Thyroid gland (tissue), 4 donors: ENCODE measurements around the gene RNF11. TPM values are rescaled to one million over a fixed set of nuclear protein-coding genes. Genes with fewer than 3 reads are reported as not detected.

Experiments
- DNase-seq, 2 donors: peaks; one replicate each; pipeline ENCODE4 v3.0.0-alpha.2; 2019
- H3K27ac ChIP-seq, 3 donors: fragments of 200-600 bp; sonication (generic); 1 replicate in 2 of 3; 2 replicates in 1 of 3; pipeline ENCODE4 v1.5.1; 2016 to 2019; ENCODE audit warnings: mild to moderate bottlenecking in 1 of 3, moderate library complexity in 1 of 3
- H3K27me3 ChIP-seq: fragments of 200-600 bp; sonication (generic); one replicate; pipeline ENCODE4 v1.5.1; 2019
- H3K36me3 ChIP-seq, 2 donors: fragments of 200-600 bp; sonication (generic); one replicate each; pipeline ENCODE4 v1.5.1; 2016 to 2019
- H3K4me1 ChIP-seq, 2 donors: fragments of 200-600 bp; sonication (generic); one replicate each; pipeline ENCODE4 v1.5.1; 2017 to 2019
- H3K4me3 ChIP-seq, 3 donors: fragments of 200-600 bp; sonication (generic); replicated peaks in 1 of 3; 1 replicate in 2 of 3; 2 replicates in 1 of 3; pipeline ENCODE4 v1.5.1; 2016; ENCODE audit warnings: mild to moderate bottlenecking in 1 of 3
- H3K9me3 ChIP-seq: fragments of 200-600 bp; sonication (generic); one replicate; pipeline ENCODE4 v1.5.1; 2017
- POLR2A ChIP-seq, 2 donors: fragments of 450-650 bp; IDR thresholded peaks; one replicate each; pipeline ENCODE4 v1.6.1; 2017; ENCODE audit warnings: antibody characterized with exemption in 2 of 2, mild to moderate bottlenecking in 2 of 2, moderate library complexity in 1 of 2
- WGBS, 2 donors: methylation state at CpG; one replicate each; pipeline ENCODE4 v1.1.5; 2017; 5-methylcytosine and 5-hydroxymethylcytosine counted together
- intact Hi-C: fragments of 100-400 bp; cut with DNase I; formaldehyde crosslinking; loops from one replicate; pipeline ENCODE4 v1.15.1; 2023
- total RNA-seq, 4 donors: library from RNA; depleted of rRNA; stranded (reverse); fragments of >200 nt; gene quantifications; one replicate each; pipeline ENCODE4 v1.2.3, GENCODE V29; 2016
- TF ChIP-seq, protein P1 (sequence below), 6 experiments: fragments of 200-600 bp in 3 of 6; fragments of 450-650 bp in 3 of 6; sonication (generic) in 3 of 6; IDR thresholded peaks; one replicate each; pipeline ENCODE4 v1.5.1; 2016 to 2019; ENCODE audit warnings: antibody characterized with exemption in 6 of 6, mild to moderate bottlenecking in 2 of 6, inconsistent platforms in 1 of 6, moderate library complexity in 1 of 6

The RNF11 gene
- total RNA-seq, 4 donors from 2014 or later: 113 to 134 (median 115) TPM

DNA sequence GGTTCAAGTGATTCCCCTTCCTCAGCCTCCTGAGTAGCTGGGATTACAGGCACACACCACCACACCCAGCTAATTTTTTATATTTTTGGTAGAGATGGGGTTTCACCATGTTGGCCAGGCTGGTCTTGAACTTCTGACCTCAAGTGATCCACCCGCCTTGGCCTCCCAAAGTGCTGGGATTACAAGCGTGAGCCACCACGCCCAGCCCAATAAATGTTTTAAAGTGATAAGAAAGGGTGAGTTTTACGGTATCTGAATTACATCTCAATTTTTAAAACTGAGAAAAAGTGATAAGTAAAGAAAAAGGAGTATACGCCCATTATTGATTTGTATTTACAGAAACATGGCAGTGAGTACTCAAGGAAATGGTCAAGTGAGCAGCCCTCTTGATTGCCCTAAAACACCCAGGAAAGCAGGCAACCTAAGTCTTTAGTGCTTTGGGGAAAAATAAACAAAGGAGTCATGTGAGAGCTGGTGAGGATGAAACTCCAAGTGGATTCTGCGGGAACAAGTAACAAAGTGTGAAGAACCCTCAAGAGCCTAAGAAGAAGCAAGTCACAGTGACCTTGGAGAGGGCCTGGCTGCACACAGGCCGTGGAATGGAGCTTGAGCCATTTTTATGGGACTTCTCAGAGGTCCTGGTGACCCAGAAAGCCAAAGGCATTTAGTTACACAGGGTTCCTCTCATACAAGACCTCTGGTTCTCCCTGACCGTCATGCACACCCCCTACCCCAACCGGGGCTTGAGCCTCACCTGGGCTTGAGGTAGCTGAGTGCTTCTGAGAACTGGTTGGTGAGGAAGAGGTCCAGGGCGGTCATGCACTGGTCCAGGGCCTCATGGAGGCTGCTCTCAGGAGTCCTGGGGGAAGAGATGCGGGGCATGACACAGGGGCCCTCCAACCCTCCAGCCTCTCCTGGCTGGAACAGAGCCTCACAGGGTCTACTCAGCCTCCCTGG, 85.2 kb downstream of the RNF11 start:
- TF ChIP-seq, protein P1, sequence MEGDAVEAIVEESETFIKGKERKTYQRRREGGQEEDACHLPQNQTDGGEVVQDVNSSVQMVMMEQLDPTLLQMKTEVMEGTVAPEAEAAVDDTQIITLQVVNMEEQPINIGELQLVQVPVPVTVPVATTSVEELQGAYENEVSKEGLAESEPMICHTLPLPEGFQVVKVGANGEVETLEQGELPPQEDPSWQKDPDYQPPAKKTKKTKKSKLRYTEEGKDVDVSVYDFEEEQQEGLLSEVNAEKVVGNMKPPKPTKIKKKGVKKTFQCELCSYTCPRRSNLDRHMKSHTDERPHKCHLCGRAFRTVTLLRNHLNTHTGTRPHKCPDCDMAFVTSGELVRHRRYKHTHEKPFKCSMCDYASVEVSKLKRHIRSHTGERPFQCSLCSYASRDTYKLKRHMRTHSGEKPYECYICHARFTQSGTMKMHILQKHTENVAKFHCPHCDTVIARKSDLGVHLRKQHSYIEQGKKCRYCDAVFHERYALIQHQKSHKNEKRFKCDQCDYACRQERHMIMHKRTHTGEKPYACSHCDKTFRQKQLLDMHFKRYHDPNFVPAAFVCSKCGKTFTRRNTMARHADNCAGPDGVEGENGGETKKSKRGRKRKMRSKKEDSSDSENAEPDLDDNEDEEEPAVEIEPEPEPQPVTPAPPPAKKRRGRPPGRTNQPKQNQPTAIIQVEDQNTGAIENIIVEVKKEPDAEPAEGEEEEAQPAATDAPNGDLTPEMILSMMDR (IDR thresholded peaks at IDR 0.05): no peak
- TF ChIP-seq POLR2A (IDR thresholded peaks at IDR 0.05): no peak
- intact Hi-C loops: no loop called here
- DNase-seq: peak; percentile 53 to 67
- peak overlapping the region; percentile 61 to 73 (median 64) for H3K27ac ChIP-seq
- peaks cover 16 to 17% of the 10 kb centered on the region in 2 donors for H3K4me1 ChIP-seq
- H3K9me3 ChIP-seq: no peaks in the 10 kb centered on the region
- WGBS, 2 donors: 70 to 75% methylated on average over 10 to 11 of the region's 11 CpGs
- no peak overlapping the region for H3K4me3 ChIP-seq
- H3K36me3 ChIP-seq: no peaks in the 10 kb centered on the region
- H3K27me3 ChIP-seq: no peaks in the 10 kb centered on the region

- Histone ChIP-seq H3K9me3 (no peaks in the 10 kb centered on the region), H3K27me3 (no peaks in the 10 kb centered on the region), H3K4me1 (peaks cover 16 to 17% of the 10 kb centered on the region in 2 donors), H3K4me3 (no peak overlapping the region), H3K27ac (peak overlapping the region; percentile 61 to 73 (median 64)), H3K36me3 (no peaks in the 10 kb centered on the region)
- intact Hi-C loops: no loop called here
- 90 to 100% methylated on average over 2 of the region's 2 CpGs for WGBS, 2 donors
- DNase-seq: no peak
- TF ChIP-seq, protein P1 (IDR thresholded peaks at IDR 0.05): no peak
- TF ChIP-seq POLR2A (IDR thresholded peaks at IDR 0.05): no peak
Measured at GRCh38 chr1:51321924-51322280, 85.8 kb downstream of the RNF11 start.

GRCh38 chr1:51322417-51323101, 86.5 kb downstream of the RNF11 start:
- no peak for DNase-seq
- 93 to 95% methylated on average over 4 of the region's 4 CpGs for WGBS, 2 donors
- H3K27ac ChIP-seq: peak overlapping the region in 2 of 3 donors; percentile 64 to 76
- H3K27me3 ChIP-seq: no peaks in the 10 kb centered on the region
- peaks cover 16 to 17% of the 10 kb centered on the region in 2 donors for H3K4me1 ChIP-seq
- H3K36me3 ChIP-seq: no peaks in the 10 kb centered on the region
- intact Hi-C loops: no loop called here
- H3K9me3 ChIP-seq: no peaks in the 10 kb centered on the region
- TF ChIP-seq, protein P1 (IDR thresholded peaks at IDR 0.05): no peak
- no peak for TF ChIP-seq POLR2A (IDR thresholded peaks at IDR 0.05)
- no peak overlapping the region for H3K4me3 ChIP-seq

Other genes with a start within 250 kb of the RNF11 start
- gene C1orf185, start 134.0 kb upstream of the RNF11 start, total RNA-seq: not detected
- 10 to 100 TPM; 13.6 to 56.0 (median 33.5) TPM for gene TTC39A, start 94.3 kb downstream of the RNF11 start, total RNA-seq